GM23338 (cell line): ENCODE data around the gene CSKMT. TPM values are rescaled to one million over a fixed set of nuclear protein-coding genes. Genes with fewer than 3 reads are reported as not detected.

Source experiments
- ATAC-seq: fragments of 200-7000 bp; cut with Tn5 transposase; 3 replicates; pipeline ENCODE4 v1.9.1; 2020
- DNase-seq: peaks from one replicate; pipeline ENCODE4 v3.0.0-alpha.2; 2015; ENCODE audit warnings: low spot score
- H2AFZ ChIP-seq: fragments of 200-600 bp; sonication (generic); 2 replicates; pipeline ENCODE4 v1.8.0; 2016; ENCODE audit warnings: antibody characterized with exemption, mild to moderate bottlenecking, moderate library complexity
- H3F3A ChIP-seq: fragments of 200-600 bp; sonication (generic); replicated peaks from 2 replicates; pipeline ENCODE4 v1.8.0; 2017; ENCODE audit warnings: antibody characterized with exemption, mixed run types, low read depth
- H3K27ac ChIP-seq: fragments of 200-600 bp; sonication (generic); 2 replicates; pipeline ENCODE4 v1.6.1; 2016; ENCODE audit warnings: low read depth
- H3K27me3 ChIP-seq: fragments of 200-600 bp; sonication (generic); 2 replicates; pipeline ENCODE4 v1.8.0; 2016; ENCODE audit warnings: mild to moderate bottlenecking, mixed run types, moderate library complexity; ENCODE audit not compliant: insufficient read depth
- H3K36me3 ChIP-seq: fragments of 200-600 bp; sonication (generic); 2 replicates; pipeline ENCODE4 v1.8.0; 2016; ENCODE audit warnings: mild to moderate bottlenecking; ENCODE audit not compliant: insufficient read depth
- H3K4me1 ChIP-seq: fragments of 200-600 bp; sonication (generic); 2 replicates; pipeline ENCODE4 v1.8.0; 2016; ENCODE audit warnings: mild to moderate bottlenecking, moderate library complexity; ENCODE audit not compliant: insufficient read depth
- H3K4me2 ChIP-seq: fragments of 200-600 bp; sonication (generic); 2 replicates; pipeline ENCODE4 v1.7.1; 2017; ENCODE audit warnings: mixed run types
- H3K4me3 ChIP-seq: fragments of 200-600 bp; sonication (generic); 2 replicates; pipeline ENCODE4 v1.6.1; 2016; ENCODE audit warnings: mixed run types
- H3K79me2 ChIP-seq: fragments of 200-600 bp; sonication (generic); replicated peaks from 2 replicates; pipeline ENCODE4 v1.8.0; 2017; ENCODE audit warnings: mild to moderate bottlenecking; ENCODE audit not compliant: insufficient read depth
- H3K9me2 ChIP-seq: fragments of 200-600 bp; sonication (generic); 2 replicates; pipeline ENCODE4 v1.8.0; 2017; ENCODE audit not compliant: insufficient read depth
- H4K20me1 ChIP-seq: fragments of 200-600 bp; sonication (generic); replicated peaks from 2 replicates; pipeline ENCODE4 v1.8.0; 2017; ENCODE audit warnings: mild to moderate bottlenecking; ENCODE audit not compliant: insufficient read depth
- H3K27ac Mint-ChIP-seq: 2 replicates; pipeline ENCODE4 v1.8.0; 2020; ENCODE audit warnings: inconsistent platforms, mild to moderate bottlenecking, moderate library complexity, mixed read lengths
- H3K27me3 Mint-ChIP-seq: 3 replicates; pipeline ENCODE4 v1.8.0; 2022; ENCODE audit warnings: low read depth, mild to moderate bottlenecking, moderate library complexity, mixed read lengths, inconsistent platforms; ENCODE audit not compliant: insufficient read depth, poor library complexity
- H3K36me3 Mint-ChIP-seq: 3 replicates; pipeline ENCODE4 v1.8.0; 2021; ENCODE audit warnings: low read depth, mild to moderate bottlenecking, inconsistent platforms, moderate library complexity, mixed read lengths
- H3K4me1 Mint-ChIP-seq: 3 replicates; pipeline ENCODE4 v1.8.0; 2020; ENCODE audit warnings: mild to moderate bottlenecking, inconsistent platforms, mixed read lengths
- H3K4me3 Mint-ChIP-seq: 3 replicates; pipeline ENCODE4 v1.8.0; 2021; ENCODE audit warnings: moderate library complexity, mild to moderate bottlenecking, inconsistent platforms, mixed read lengths
- H3K9me3 Mint-ChIP-seq: 3 replicates; pipeline ENCODE4 v1.8.0; 2020; ENCODE audit warnings: moderate library complexity, mild to moderate bottlenecking, inconsistent platforms, mixed read lengths
- EZH2 ChIP-seq: fragments of 200-600 bp; sonication (generic); IDR thresholded peaks from one replicate; pipeline ENCODE4 v1.8.0; 2017; ENCODE audit warnings: antibody characterized with exemption, mild to moderate bottlenecking, low read depth; ENCODE audit not compliant: unreplicated experiment
- EZH2phosphoT487 ChIP-seq: fragments of 200-600 bp; sonication (generic); IDR thresholded peaks from one replicate; pipeline ENCODE4 v1.8.1; 2018; ENCODE audit warnings: antibody characterized with exemption; ENCODE audit not compliant: unreplicated experiment
- JUNB ChIP-seq: IDR thresholded peaks from one replicate; pipeline ENCODE4 v1.6.1; 2016; ENCODE audit warnings: antibody characterized with exemption; ENCODE audit not compliant: unreplicated experiment
- NANOG ChIP-seq: IDR thresholded peaks from 2 replicates; pipeline ENCODE4 v1.6.1; 2016; ENCODE audit warnings: antibody characterized with exemption, borderline replicate concordance
- POLR2AphosphoS5 ChIP-seq: IDR thresholded peaks from 2 replicates; pipeline ENCODE4 v1.6.1; 2016; ENCODE audit warnings: antibody characterized with exemption, low read depth
- REST ChIP-seq: IDR thresholded peaks from one replicate; pipeline ENCODE4 v1.6.1; 2018; ENCODE audit warnings: antibody characterized with exemption; ENCODE audit not compliant: unreplicated experiment
- STAT1 ChIP-seq: IDR thresholded peaks from one replicate; pipeline ENCODE4 v1.6.1; 2016; ENCODE audit warnings: antibody characterized with exemption; ENCODE audit not compliant: unreplicated experiment
- ZNF114 ChIP-seq: fragments of 250-450 bp; sonication (Bioruptor Pico); IDR thresholded peaks from 2 replicates; pipeline ENCODE4 v1.5.0; 2020; ENCODE audit warnings: mild to moderate bottlenecking, moderate library complexity
- ZNF331 ChIP-seq: fragments of 250-450 bp; sonication (Bioruptor Pico); IDR thresholded peaks from 2 replicates; pipeline ENCODE4 v1.5.0; 2020; ENCODE audit warnings: low read depth, mild to moderate bottlenecking, moderate library complexity
- polyA plus RNA-seq: library from polyadenylated mRNA; unstranded; fragments of >200 nt; fragmentation: Nextera tagmentation; extraction: Ambion mirVana; gene quantifications from 2 replicates; pipeline ENCODE4 v1.2.1, GENCODE V29; 2016
- total RNA-seq: library from RNA; depleted of rRNA; stranded (reverse); fragments of >200 nt; shearing (Covaris generic); gene quantifications from 2 replicates; pipeline ENCODE4 v1.2.3, GENCODE V29; 2014
- TF ChIP-seq, protein P1 (sequence below), 2 experiments: fragments of 200-600 bp in 1 of 2; sonication (generic) in 1 of 2; conservative IDR thresholded peaks; 2 replicates each; pipeline versions ENCODE4 v1.5.1 to v1.6.1; 2016 to 2017; ENCODE audit warnings: antibody characterized with exemption in 2 of 2, low read depth in 2 of 2, mild to moderate bottlenecking in 2 of 2, moderate library complexity in 1 of 2
- TF ChIP-seq, protein P2 (sequence below): IDR thresholded peaks from 2 replicates; pipeline ENCODE4 v1.6.1; 2016; ENCODE audit warnings: antibody characterized with exemption

CSKMT gene
- total and polyA plus RNA-seq, 2 experiments from 2014 or later, result 8.0 to 25.6 TPM

DNA sequence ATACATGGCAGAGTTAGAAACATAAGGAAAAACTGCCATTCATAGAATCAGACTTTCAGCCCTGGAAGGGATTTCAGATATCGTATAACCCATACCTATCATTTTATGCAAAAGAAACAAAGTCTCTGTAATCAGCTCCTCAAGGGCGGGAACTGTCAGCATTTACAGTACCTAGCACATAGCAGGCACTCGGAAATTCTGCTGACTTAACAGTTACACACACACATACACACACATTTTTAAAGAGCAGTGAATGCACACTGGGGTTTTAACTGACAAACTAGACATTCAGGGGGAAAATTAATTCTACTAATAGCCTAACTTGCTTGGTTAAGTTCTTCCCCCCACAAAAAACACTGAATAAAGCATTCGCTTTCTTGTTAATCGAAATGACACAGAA, 51.1 kb downstream of the CSKMT start (continued):
- no peak for TF ChIP-seq EZH2phosphoT487
- TF ChIP-seq, protein P1, sequence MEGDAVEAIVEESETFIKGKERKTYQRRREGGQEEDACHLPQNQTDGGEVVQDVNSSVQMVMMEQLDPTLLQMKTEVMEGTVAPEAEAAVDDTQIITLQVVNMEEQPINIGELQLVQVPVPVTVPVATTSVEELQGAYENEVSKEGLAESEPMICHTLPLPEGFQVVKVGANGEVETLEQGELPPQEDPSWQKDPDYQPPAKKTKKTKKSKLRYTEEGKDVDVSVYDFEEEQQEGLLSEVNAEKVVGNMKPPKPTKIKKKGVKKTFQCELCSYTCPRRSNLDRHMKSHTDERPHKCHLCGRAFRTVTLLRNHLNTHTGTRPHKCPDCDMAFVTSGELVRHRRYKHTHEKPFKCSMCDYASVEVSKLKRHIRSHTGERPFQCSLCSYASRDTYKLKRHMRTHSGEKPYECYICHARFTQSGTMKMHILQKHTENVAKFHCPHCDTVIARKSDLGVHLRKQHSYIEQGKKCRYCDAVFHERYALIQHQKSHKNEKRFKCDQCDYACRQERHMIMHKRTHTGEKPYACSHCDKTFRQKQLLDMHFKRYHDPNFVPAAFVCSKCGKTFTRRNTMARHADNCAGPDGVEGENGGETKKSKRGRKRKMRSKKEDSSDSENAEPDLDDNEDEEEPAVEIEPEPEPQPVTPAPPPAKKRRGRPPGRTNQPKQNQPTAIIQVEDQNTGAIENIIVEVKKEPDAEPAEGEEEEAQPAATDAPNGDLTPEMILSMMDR (conservative IDR thresholded peaks at IDR 0.05; ENCODE audit: low read depth in 2 of 2), result no peak
- no peak for TF ChIP-seq ZNF114 (CRISPR knock-in tag)
- no peak for TF ChIP-seq NANOG
- no peak for TF ChIP-seq STAT1
- no peak for TF ChIP-seq POLR2AphosphoS5
- no peak for TF ChIP-seq ZNF331 (CRISPR knock-in tag)
- TF ChIP-seq JUNB, result no peak
- TF ChIP-seq REST, result no peak
- TF ChIP-seq, protein P2, sequence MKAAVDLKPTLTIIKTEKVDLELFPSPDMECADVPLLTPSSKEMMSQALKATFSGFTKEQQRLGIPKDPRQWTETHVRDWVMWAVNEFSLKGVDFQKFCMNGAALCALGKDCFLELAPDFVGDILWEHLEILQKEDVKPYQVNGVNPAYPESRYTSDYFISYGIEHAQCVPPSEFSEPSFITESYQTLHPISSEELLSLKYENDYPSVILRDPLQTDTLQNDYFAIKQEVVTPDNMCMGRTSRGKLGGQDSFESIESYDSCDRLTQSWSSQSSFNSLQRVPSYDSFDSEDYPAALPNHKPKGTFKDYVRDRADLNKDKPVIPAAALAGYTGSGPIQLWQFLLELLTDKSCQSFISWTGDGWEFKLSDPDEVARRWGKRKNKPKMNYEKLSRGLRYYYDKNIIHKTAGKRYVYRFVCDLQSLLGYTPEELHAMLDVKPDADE, result no peak

- no peak overlapping the region for H3K27ac ChIP-seq
- peaks cover 3% of the 10 kb centered on the region; the same call in 1 of the 2 replicates for H3K4me1 ChIP-seq
- H3K9me3 Mint-ChIP-seq, result no peaks in the 10 kb centered on the region
- no peak overlapping the region for H3K27ac Mint-ChIP-seq
- H4K20me1 ChIP-seq, result peaks cover 24% of the 10 kb centered on the region
- no peak overlapping the region for H3K4me3 ChIP-seq
- H3K9me2 ChIP-seq, result no peaks in the 10 kb centered on the region
- H3K36me3 ChIP-seq, result peaks cover 88% of the 10 kb centered on the region
- peaks cover 60% of the 10 kb centered on the region for H3F3A ChIP-seq
- no peak overlapping the region for H3K4me2 ChIP-seq
- no peak overlapping the region for H3K4me3 Mint-ChIP-seq
- no peaks in the 10 kb centered on the region for H3K27me3 Mint-ChIP-seq
- no peak for ATAC-seq
- H3K27me3 ChIP-seq, result no peaks in the 10 kb centered on the region
- H2AFZ ChIP-seq, result no peak overlapping the region
- H3K4me1 Mint-ChIP-seq, result peaks cover 47% of the 10 kb centered on the region
- peaks cover 37% of the 10 kb centered on the region for H3K79me2 ChIP-seq
- no peak for DNase-seq
- H3K36me3 Mint-ChIP-seq, result peaks cover 95% of the 10 kb centered on the region
- no peak for TF ChIP-seq ZNF331 (CRISPR knock-in tag)
- TF ChIP-seq, protein P1 (conservative IDR thresholded peaks at IDR 0.05; ENCODE audit: low read depth in 2 of 2), result no peak
- no peak for TF ChIP-seq EZH2
- no peak for TF ChIP-seq EZH2phosphoT487
- TF ChIP-seq NANOG, result no peak
- no peak for TF ChIP-seq JUNB
- TF ChIP-seq, protein P2, result no peak
- TF ChIP-seq POLR2AphosphoS5, result no peak
- TF ChIP-seq STAT1, result no peak
These were observed 51.7 kb downstream of the CSKMT start for GRCh38 chr11:62716816-62717215.
